ENCODE measurements around the gene PIK3R2.

GRCh38 chr19:18218600-18218999, 65.6 kb downstream of the PIK3R2 start:
- TF ChIP-seq CTCF (IDR thresholded peaks at IDR 0.05) (no peak), ZFX (IDR thresholded peaks at IDR 0.05; ENCODE audit: borderline replicate concordance) (no peak)

Data from 22Rv1 (cell line).